ENCODE measurements around the gene PRSS36.

The PRSS36 gene

GRCh38 chr16:31094424-31095120, 55.3 kb downstream of the PRSS36 start, which contains the start of gene VKORC1:
Gene VKORC1 (minus strand): TSS chr16:31094797. CDS start chr16:31094729, 68 bp downstream.
- DNase-seq = peak; percentile 92

- no peak for DNase-seq
Measured at GRCh38 chr16:31094088-31094423, 55.8 kb downstream of the PRSS36 start.

- no peak for DNase-seq
Measured at GRCh38 chr16:31093132-31093703, 56.6 kb downstream of the PRSS36 start.

GRCh38 chr16:31092330-31092729, 57.5 kb downstream of the PRSS36 start:
- DNase-seq = no peak

GRCh38 chr16:31090540-31090939, 59.3 kb downstream of the PRSS36 start:
- DNase-seq = no peak

GRCh38 chr16:31089199-31089598, 60.7 kb downstream of the PRSS36 start:
- DNase-seq = no peak
